NOMO-1 treated with dmso at 0.1 percent for 144 hours (cell line): Measurements from ENCODE around the gene LRRC31.

Experiments
- DNase-seq: peaks from one replicate; lab custom pipeline; 2025; ENCODE audit not compliant: unreplicated experiment; lab: John Stamatoyannopoulos, UW

LRRC31 gene

GRCh38 chr3:169869484-169870220 lies at the start of gene LRRC31:
TSS of gene LRRC31 (minus strand) at chr3:169869935. CDS start at chr3:169869807, 128 bp downstream.
- no peak for DNase-seq

GRCh38 chr3:169914321-169914720 lies 44.6 kb upstream of the LRRC31 start:
- DNase-seq: no peak

GRCh38 chr3:169913323-169913722 lies 43.6 kb upstream of the LRRC31 start:
- no peak for DNase-seq

- no peak for DNase-seq
Observed at GRCh38 chr3:169911272-169911671, 41.5 kb upstream of the LRRC31 start, which contains the start of gene SAMD7. TSS of gene SAMD7 (plus strand) at chr3:169911572. CDS start at chr3:169919499, 7,927 bp downstream.

GRCh38 chr3:169907944-169908343 lies 38.2 kb upstream of the LRRC31 start:
- no peak for DNase-seq

- DNase-seq: no peak
Observed at GRCh38 chr3:169907476-169907875, 37.7 kb upstream of the LRRC31 start.

- DNase-seq: no peak
Observed at GRCh38 chr3:169905404-169905803, 35.7 kb upstream of the LRRC31 start.

GRCh38 chr3:169901453-169901852 lies 31.7 kb upstream of the LRRC31 start:
- no peak for DNase-seq

- no peak for DNase-seq
Observed at GRCh38 chr3:169897284-169897683, 27.5 kb upstream of the LRRC31 start.

GRCh38 chr3:169895072-169895471 lies 25.3 kb upstream of the LRRC31 start:
- DNase-seq: no peak

- DNase-seq: no peak
Observed at GRCh38 chr3:169894110-169894509, 24.4 kb upstream of the LRRC31 start.

- DNase-seq: no peak
Observed at GRCh38 chr3:169891886-169892285, 22.2 kb upstream of the LRRC31 start.

GRCh38 chr3:169886671-169887070 lies 16.9 kb upstream of the LRRC31 start:
- no peak for DNase-seq

- DNase-seq: no peak
Observed at GRCh38 chr3:169880576-169881250, 11.0 kb upstream of the LRRC31 start.

GRCh38 chr3:169879845-169880575 lies 10.3 kb upstream of the LRRC31 start:
- DNase-seq: no peak

- no peak for DNase-seq
Observed at GRCh38 chr3:169879013-169879557, 9.3 kb upstream of the LRRC31 start.

GRCh38 chr3:169871129-169871886 lies 1.6 kb upstream of the LRRC31 start:
- DNase-seq: no peak

- no peak for DNase-seq
Observed at GRCh38 chr3:169868369-169868768, 1.4 kb downstream of the LRRC31 start.

GRCh38 chr3:169867584-169868210 lies 2.0 kb downstream of the LRRC31 start:
- DNase-seq: no peak

- DNase-seq: peak; percentile 75
Observed at GRCh38 chr3:169865176-169865767, 4.5 kb downstream of the LRRC31 start.
